GM18502 (cell line): ENCODE measurements around the gene LILRB3.
A peak's percentile ranks its signal among the peaks of the same experiment; 100 is the strongest.
"Not testable (repeated sequence)": the region's sequence is repeated elsewhere in the genome, so short reads cannot be mapped to it uniquely, and the experiment has no call there.

Experiments used
- ATAC-seq: cut with Tn5 transposase; IDR thresholded peaks from one replicate; pipeline ENCODE4 v1.9.1; 2021; ENCODE audit warnings: mild to moderate bottlenecking; ENCODE audit not compliant: unreplicated experiment, poor library complexity

The LILRB3 gene

DNA sequence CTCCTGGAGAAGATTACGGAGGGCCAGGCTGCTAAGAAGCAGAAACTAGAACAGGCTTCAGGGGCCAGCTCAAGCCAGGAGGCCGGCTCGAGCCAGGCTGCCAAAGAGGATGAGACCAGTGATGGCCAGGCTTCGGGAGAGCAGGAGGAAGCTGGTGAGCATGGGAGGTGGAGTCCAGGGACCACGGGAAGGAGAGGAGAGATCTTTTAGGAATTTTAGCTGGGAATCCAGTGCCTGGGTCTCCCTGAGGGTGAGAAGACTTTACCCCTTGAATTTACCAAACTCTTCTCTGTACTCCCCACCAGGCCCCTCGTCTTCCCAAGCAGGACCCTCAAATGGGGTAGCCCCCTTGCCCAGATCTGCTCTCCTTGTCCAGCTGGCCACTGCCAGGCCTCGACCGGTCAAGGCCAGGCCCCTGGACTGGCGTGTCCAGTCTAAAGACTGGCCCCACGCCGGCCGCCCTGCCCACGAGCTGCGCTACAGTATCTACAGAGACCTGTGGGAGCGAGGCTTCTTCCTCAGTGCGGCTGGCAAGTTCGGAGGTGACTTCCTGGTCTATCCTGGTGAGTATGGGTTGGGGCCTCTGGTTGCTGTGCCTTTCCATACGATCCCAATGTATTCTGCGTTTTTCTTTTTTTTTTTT is 30.9 kb downstream of the LILRB3 start:
- no peak for ATAC-seq

DNA sequence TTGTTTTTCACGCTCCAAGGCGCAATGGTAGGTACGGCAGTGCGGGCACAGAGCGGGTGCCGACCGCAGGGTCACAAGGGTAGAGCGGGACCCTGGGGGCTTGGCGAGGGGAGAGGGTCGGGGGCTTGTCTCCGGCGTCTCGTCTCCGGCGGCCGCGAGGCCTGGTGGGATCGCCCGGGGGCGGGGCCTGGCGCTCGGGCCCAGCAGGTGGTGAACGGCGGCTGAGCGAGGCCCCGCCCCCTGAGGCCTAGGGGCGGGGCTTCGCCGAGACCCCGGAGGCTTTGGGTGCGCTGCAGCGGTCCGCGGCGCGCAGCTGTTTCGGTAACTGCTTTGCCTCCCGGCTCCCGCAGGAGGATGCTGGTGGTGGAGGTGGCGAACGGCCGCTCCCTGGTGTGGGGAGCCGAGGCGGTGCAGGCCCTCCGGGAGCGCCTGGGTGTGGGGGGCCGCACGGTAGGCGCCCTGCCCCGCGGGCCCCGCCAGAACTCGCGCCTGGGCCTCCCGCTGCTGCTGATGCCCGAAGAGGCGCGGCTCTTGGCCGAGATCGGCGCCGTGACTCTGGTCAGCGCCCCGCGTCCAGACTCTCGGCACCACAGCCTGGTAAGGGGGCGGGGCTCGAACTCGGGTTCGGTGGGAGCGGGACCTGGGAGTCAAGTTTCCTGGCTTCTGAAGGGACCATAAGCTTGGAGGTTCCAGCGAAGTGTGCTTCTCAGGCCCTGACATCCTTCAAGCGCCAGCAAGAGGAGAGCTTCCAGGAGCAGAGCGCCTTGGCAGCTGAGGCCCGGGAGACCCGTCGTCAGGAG is 31.6 kb downstream of the LILRB3 start, which contains the start of gene TSEN34:
TSEN34 (plus strand) TSS at position 298 of the 800 bp plus-strand sequence; CDS start at position 355, 57 bp downstream.
- peak; percentile 29 for ATAC-seq

DNA sequence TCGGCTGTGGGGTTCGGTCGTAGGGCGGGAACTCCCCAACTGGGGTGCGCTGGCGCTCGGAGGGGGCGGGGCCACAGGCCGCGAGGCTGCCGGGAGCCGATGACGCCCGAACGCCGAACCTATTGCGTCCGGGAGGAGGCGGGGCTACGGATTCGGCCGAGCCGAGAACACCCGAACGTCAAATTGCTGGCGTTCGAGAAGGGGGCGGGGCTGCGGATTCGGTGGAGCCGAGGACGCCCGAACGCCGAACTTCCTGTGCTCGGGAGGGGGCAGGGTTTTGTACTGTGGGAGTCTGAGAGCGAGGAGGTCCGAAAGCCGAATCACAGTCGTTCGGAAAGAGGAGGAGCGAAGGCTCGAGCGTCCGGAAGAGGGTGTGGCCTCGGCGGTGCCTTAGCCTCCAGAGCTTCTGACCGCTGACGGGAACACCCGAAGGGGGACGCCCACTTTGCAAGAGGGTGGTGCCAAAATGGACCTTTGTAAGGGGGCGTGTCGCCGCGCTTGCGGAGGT is 32.2 kb downstream of the LILRB3 start:
- peak; percentile 47 for ATAC-seq

DNA sequence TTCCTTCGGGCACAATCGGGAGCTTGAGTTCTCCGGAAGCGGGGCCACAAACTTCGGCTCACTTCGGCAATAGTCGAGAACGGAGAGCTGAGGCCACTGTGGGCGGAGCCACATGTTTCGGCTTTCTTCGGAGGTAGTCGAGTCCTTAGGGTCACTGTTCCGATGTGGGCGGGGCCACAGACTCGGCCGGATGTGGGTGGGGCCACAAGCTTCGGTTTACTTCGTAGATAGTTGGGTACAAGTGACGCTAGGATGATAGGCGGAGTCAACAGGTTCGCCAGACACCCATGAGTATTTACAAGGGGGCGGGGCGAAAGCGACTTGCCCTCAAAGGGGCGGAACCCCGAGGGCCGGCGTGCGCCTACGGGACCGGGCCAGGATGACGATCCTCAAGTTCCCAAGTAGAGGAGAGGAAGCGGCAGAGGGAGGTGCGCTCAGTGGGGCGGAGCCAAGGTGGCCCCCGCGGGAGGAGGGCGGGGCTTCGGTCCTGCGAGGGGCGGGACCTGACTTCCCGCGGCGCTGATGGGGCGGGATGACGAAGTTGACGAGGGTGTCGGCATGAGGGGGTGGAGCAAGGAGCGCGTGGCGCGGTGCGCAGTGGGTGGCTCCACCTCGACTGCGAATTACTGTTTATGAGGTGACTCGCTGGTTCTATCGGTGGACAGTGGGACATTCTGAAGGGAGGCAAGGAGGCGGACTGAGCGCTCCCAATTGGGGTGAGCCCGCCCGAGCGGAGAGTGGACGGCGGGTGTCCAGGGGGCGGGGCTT is 32.9 kb downstream of the LILRB3 start:
- ATAC-seq = peak; percentile 55

DNA sequence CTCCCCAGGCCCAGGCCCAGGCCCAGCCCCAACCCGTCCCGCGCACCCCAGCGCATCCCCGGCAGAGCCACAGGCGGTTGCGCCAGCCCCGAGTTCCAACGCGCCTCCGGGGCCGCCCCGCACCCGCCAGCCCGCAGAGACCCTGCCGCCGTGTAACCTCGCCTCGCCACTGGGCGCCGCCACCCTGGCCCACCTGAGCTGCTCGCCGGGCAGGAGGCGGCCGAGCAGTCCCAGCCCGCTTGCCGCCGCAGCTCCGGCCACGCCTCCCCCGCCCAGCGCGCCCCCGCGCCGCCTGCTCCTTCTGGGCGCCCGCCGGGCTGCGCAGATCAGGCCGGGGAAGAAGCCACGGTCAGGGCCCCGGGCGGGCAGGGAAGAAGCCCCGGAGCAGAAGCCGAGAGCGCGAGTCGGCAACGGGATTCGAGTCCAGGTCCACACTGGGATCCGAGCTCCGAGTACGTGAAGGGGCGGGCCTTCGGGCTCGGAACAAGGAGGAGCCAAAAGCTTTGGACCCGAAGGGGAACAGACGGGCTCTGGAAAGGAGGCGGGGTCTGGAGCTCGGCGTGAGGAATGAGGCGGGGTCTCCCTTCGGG is 33.6 kb downstream of the LILRB3 start, which contains the start of gene MBOAT7:
MBOAT7 (minus strand) TSS at position 436 of the 590 bp plus-strand sequence. CDS start 1,072 bp downstream, outside the sequence.
- ATAC-seq = peak; percentile 19

DNA sequence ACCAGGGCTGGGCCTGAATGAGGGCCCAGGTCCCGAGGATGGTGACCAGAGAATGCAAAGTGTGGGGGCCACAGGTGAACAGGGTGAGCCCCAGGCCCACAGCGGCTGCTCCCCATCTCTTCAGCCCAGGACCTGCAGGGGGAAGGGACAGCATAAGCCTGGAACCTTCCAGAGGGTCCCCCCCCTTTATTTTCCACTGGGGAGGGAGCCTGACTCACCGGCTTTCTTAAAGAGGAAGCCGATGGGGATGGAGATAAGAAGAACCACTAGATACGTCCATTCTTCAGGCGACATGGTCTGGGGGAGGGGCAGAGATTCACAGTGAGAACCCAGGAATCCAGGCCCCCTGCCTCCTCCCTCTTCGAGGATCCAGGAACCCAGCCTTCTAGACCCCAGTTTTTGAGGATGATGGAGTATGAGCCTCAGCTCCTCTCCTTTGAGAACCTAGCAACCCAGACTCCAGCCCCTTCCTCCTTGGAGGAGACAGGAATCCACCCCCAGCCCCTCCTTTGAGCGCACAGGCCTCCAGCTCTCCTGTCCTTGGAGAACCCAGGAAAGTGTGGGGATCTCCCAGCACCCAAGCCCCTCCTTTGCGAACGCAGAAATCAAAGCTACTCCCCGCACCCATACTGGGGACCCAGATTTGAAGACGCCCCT is 34.5 kb downstream of the LILRB3 start:
- ATAC-seq = no peak

DNA sequence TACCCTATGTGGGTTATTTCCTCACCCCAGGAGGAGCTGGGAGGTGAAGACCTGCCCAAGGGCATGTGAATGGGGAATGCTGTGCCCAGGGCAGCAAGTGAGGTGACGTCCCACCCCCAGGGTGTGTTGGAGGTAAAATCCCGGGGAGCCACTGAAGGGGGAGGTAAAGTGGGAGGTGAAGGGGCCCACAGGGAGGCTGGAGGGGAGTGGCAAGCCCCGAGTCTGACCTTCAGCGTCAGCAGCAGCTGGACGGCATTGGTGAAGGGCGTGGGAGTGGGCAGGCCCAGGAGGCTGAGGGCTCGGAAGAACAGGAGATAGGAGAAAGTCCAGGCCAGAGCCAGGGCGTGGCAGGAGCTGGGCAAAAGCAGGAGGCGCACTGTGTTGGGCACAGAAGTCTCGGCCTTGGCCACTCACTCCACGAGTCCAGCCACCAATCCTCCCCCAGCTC is 35.8 kb downstream of the LILRB3 start:
- no peak for ATAC-seq

DNA sequence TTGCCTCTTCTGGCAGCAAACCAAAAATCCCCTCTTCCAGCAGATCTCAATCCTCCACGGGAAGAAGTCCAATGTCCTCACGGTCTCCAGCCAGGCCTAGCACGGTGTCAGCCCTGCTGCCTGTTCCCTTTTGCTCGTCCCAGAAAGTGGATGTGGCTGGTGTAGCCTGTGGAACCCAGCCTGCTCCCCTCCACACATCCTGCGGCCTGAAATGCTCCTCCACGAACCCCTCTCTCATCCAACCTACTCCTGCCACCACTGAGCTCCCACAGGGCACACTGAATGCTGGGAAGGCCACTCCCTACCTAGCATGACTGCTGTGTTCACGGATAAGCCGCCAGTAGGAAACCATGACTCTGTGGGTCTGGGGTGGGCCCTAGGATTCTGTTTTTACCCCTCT is 36.5 kb downstream of the LILRB3 start:
- no peak for ATAC-seq

DNA sequence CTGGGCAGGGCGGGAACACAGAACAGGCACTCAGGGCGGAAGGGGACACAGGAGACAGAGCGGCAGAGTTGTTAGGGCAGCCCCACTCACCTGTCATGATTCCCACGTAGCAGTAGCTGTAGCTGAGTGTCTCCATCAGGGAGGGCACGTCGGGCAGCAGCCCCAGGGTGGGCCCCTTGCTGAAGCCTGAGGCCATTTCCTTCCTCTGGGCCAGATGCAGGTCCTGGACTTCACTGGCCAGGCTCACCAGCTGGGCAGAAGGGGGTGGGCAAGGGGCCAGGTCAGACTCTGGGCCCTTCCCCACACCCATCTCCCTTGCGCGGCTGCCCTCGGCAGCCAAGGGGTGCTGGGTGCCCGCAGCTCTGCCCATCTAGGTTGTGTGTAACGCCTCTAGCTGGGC is 39.4 kb downstream of the LILRB3 start:
- no peak for ATAC-seq

DNA sequence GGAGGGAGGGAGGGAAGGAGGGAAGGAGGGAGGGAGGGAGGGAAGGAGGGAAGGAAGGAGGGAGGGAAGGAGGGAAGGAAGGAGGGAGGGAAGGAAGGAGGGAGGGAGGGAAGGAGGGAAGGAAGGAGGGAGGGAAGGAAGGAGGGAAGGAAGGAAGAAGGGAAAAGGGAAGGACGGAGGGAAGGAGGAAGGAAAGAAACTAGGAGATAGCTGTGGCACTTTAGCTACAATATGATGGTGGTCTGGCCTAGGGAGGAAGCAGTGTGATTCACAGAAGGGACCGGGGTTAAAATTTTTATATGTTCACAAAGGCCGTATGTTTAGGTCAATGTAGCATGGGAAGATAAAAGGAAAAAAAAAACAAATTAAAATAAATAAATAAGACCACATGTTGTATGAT is 40.9 kb downstream of the LILRB3 start:
- ATAC-seq = not testable (repeated sequence)

DNA sequence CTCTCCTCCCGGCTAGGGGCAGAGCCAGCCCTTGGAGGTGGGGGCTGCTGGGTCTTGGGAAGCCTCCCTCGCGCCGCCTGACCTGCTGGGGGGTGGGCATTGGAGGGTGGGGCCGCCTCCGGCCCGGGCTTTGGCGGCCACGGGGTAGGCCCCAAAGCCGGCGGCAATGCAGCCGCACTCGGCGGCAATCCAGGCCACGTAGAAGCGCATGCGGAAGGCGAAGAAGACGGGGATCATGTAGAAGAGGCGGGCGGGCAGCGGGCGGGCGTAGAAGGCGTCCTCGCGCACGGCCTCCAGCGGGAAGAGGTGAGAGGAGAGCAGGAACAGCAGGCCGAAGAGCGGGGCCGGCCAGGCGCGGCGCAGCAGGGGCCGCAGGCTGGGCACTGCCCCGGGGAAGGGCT is 42.1 kb downstream of the LILRB3 start:
- no peak for ATAC-seq

DNA sequence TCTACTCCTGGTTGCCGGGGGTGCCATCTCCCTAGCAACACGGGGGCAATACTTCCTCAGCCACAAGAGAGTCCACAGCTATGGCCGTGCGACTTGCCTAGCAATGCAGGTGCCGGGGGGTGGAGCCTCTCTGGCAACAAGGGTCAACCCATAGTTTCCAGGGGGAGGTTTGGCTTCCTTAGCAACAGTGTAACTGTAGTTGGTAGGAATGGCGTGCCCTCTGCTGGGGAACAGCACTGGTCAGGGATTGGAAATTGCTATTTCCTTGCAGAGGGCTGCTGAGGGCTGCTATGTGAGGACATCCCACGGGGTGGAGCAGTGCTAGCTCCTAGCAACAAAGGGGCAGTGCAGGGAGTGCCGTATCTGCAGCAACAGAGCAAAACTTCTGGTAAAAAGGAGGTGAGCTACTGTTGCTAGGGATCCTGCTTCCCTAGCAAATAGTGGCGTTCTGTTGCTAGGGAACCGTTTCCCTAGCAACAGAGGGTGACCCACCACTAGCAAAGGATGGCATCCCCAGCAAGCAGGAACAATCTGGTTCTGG is 42.8 kb downstream of the LILRB3 start:
- no peak for ATAC-seq

DNA sequence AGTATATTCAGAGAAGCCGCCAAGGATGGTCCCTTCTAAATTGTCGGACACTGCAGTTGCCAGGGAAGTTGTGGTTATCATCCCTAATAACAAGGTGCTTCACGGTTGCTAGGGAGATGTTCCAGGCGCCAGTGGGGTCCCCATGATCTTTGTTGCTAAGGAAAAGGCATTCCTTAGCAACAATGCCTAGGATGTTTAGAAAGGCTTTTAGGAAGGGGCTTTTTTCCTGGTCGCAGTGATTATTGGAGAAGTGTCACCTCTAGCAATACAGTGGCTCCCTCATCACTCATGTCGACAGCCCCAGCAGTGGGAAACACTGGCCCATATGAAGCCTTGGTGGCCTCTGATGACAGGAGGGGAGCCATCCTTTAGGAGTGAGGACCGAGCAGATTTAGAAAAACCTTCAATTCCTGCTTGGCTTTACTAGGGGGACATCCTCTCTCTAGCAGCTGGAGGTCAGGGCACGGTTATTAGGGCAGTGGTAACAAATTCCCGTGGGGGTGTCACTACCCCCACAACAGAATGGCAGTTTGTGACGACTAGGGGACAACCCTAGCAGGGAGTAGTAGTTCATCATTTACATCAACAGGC is 43.5 kb downstream of the LILRB3 start:
- ATAC-seq = no peak

DNA sequence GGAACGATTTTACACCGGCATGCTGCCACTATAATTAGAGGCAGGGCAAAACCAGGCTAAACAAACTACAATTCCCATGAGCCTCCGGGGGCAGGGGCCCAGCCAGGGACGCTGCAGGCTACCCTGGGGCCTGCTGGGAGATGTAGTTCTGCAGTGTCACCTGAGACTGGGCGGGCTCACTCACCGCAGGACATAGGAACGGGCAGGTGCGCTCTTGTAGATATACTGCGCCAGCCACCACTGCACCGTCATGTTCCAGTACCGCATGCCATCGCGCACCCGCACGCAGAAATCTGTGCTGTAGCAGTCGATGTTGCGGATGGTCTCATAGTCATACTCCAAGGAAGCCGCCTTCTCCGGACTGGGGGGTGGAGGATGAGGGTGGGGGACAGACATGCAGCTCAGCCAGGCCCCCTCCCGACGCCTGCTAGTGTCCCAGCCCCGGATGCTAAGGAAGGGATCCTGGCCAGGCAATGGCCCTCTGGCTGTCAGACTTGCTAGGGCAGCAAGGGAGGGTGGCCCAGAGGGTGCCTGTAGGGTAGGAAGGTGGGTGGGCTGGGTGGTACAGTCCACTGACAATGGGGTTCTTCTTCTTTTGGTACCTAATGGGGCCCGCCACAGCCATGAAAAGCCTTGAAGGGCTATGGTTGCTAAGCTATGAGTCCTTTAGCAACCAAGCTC is 44.1 kb downstream of the LILRB3 start:
- ATAC-seq = no peak

DNA sequence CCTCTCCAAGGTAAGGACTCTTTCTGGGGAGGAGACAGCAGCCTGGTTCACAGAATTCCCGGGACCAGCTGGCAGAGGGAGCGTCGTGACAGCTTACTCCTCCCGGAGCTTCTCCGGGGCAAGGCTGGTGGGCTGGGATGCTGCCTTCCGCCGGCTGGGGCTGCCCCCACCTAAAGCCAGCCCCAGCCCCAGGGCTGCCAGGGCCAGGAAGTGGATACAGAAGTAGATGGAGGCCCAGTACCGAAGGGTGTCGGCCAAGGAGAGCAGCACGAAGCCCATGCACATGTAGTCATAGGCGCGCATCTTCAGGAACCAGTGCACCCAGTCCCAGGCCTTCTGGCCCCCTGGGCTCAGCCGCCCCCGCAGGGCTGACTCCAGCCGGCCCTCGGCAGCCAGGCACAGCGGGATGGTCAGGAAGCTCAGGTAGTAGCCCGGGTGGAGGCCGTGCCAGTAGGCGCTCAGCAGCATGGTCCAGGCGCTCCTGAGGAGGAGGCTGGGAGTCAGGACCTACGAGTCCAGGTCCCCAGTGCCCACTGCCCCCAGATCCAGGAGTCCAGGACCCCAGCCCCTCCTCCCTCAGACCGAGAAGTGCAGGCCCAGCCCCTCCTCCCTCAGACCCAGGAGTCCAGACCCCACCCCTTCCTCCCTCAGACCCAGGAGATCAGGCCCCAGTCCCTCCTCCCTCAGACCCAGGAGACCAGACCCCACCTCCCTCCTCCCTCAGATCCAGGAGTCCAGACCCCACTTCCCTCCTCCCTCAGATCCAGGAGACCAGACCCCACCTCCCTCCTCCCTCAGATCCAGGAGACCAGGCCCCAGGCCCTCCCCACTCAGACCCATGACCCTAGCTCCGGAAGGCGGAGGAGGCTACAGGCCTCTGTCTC is 48.6 kb downstream of the LILRB3 start:
- ATAC-seq = no peak

DNA sequence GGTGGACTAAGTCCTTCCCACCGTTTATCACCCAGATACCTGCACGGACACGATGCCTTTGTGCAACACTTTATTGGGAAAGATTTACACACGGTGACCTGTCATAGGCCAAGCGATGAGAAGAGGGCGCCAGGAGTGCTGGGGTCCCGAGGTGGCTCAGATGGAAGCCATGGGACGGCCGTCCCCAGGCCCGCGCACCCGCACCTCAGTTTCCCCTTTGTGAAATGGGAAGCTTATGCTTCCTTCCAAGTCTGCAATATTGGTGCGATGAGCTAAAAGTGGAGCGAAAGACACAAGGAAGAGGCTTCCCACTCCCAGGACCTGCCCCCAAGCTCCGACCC is 49.5 kb downstream of the LILRB3 start:
- no peak for ATAC-seq

DNA sequence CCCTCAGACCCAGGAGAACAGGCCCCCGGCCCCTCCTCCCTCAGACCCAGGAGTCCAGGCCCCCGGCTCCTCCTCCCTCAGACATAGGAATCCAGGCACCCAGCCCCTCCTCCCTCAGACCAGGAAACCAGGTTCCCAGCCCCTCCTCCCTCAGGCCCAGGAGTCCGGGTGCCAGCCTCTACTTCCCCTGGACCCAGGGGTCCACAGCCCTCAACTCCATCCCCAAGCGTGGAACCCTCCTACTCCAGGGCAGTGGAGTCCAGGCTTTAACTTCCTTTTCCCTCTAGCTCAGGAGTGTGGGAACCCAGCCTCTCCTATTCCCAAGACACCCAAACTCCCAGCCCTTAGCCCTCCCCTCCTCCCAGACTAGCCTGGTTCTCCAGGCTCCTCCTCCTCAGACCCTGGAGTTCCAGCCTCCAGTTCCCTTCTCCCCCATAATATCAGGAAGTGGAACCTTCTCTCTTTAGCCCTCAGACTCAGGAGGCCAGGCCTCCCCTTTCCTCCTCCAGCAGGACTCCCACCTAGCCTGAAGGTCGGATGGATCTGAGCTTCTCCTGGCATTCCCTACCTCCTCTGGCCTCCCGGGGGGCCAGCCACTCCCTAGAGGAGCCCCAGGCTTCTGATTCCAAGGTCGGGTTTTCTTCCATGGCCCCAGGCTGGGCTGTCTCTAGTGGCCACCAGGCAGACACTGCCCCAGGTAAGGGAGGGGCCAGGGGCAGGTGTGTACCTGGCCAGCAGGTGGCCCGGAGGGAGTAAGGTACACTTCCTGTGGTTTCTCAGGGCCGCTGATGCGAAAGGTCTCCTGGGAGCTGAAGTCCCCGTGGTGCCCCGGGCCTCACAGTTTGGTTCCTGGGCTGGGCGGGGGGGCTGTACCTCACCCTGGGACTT is 50.1 kb downstream of the LILRB3 start, which contains the start of gene TMC4:
TMC4 (minus strand) TSS at position 690 of the 888 bp plus-strand sequence; CDS start at position 647, 43 bp downstream.
- ATAC-seq = no peak
